Germinal center (tissue), 1 donor: ENCODE data around the gene KCNAB2.

Experiments used
- DNase-seq: peaks from one replicate; pipeline ENCODE4 v3.0.0; 2012; ENCODE audit warnings: mixed read lengths, low spot score

KCNAB2 gene

GRCh38 chr1:6082430-6082971 is 36.8 kb downstream of the KCNAB2 start:
- DNase-seq = no peak

DNA sequence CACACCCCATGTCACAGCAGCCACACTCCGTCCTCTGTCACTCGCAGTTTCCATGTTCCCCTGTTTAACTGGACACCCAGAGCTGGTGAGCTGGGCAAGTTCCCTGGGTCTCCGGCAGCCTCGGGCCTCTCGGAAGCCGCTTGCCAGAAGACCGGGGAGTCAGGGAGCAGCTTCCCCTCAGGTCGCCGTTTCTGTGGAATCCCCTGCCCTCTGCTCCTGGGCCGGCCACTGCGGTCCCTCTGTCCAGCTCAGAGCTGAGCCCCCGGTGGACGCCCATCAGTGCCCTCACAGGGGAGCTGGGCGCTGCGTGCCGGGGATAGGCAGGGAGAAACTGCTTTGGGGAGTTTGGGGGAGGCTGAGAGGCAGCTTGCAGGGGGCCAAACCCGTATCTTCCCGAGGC is 37.7 kb downstream of the KCNAB2 start:
- no peak for DNase-seq

GRCh38 chr1:6083801-6084446 is 38.2 kb downstream of the KCNAB2 start:
- no peak for DNase-seq

- no peak for DNase-seq
These were observed 39.2 kb downstream of the KCNAB2 start for GRCh38 chr1:6084781-6085495.

DNA sequence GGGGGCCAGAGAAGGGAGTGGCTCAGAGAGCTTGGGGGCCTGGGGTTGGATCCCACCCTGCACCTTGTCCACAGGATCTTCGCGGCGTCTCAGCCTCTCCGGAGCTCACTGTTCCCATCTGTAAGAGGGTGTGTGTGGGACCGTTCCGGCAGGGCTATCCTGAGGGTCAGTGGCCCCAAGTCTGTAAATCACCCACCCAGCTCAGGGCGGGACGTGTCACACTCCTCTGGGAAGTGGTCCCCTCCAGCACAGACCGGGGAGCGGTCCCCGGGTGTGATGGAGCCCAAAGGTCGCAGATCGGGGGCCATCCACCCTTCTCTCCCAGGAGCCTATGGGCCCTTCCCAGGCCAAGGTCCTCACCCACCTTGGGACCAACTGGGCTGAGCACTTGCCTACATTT is 40.0 kb downstream of the KCNAB2 start:
- no peak for DNase-seq

DNA sequence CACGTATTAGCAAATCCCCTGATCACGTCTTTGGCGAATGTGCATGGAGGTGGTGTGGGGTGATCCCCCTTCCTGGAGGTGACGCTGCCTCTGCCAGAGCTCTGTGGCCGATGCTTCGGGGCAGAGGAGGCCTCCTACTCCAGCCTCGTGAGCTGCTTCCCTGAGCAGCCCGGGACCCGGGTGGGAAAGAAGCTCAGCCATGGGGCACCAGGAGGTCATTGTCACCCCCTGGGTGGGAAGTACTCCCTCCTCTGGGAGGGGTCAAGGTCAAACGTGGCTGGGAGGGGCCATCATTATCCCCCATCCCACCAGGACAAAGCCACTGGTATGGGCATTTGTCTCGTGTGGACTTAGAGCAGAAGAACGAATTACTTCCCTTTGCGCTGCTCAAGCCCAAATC is 40.7 kb downstream of the KCNAB2 start:
- DNase-seq = no peak

GRCh38 chr1:6086762-6087376 is 41.2 kb downstream of the KCNAB2 start:
- no peak for DNase-seq

DNA sequence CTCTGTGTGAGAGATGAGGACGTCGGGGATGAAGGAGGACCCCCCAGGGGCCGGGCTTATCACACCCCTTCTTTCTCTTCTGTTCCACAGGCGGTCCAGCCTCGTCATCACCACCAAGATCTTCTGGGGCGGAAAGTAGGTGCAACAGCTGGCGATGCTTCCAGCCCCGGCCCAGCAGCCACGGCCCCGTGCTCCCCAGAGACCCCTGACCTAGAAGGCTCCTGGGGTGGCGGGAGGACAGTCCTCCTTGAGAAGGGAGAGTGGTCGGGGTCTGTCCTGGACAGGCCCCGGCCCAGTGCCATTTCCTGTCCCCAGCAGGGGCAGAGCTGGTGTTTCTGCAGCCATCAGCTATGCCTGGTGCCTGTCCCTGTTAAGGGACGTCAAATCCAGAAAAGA is 41.7 kb downstream of the KCNAB2 start:
- DNase-seq = no peak

- no peak for DNase-seq
These were observed 42.3 kb downstream of the KCNAB2 start for GRCh38 chr1:6087958-6088357.

DNA sequence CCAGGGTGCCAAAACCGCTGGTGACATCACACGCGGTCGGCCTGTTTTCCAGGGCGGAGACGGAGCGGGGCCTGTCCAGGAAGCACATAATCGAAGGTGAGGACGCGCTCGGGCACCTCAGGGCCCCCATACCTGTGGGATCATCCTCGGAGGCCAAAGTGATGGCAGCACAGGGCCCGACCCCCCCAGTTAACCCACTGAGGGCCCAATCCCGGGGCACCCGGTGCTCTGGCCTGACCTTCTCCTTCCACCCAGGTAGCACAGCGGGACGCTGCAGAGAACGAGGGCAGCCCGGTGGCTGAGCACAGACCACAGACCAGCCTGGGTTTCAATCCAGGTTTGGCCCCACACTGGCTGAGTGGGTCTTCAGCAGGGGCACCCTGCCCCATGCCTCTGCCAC is 43.3 kb downstream of the KCNAB2 start:
- no peak for DNase-seq

DNA sequence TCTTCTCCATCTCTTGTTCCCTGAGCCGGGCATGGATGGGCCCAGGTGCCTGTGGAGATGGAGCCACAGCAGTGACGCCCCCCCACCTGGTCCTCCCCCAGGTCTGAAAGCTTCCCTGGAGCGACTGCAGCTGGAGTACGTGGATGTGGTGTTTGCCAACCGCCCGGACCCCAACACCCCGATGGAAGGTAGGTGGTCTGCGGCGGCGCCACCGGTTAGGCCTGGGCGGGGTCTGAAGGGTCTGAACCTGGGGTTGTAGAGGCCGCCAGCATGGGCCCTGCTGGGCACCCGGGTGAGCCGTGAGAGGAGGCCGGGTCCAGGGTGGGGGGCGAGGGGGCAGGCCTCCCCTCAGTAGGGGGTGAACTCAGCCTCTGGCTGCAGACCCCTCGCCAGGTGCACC is 44.6 kb downstream of the KCNAB2 start:
- no peak for DNase-seq

DNA sequence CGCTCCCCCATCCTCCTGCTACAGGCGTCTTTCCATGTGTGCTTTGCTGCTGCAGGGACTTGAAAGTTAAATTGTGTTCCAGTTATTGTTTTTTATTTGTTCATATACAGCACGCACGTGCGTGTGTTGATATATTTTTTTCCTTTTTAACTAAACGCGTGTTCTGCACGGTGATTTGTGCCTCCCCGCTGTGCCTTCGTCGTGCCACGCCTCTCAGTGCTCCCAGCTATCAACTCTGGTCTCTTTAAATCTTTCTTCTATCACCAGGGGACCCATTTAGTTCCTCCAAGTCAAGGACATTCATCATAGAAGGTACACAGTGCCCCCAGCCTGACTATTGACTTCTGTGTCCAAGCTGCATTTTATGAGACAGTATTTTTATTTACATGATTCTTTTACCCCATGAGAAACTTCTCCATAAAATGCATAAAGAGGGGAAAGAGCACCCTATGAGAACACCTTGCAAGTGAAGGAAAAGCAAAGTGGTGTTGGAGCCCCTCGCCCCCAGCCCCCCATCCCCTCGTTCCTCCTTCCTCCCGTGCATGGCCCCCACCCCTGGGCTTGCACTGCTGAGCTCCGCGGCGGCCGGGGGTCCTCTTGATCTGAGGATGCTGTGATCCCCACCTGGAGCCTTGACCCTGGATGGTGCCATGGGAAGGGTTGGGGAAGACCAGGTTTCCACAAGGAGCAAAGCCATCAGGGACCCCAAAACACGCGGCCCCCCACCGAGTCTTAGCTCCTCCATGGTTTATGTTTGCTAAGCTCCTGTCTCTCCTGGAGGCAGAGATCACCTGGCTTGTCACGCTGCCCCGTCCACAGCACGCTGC is 45.5 kb downstream of the KCNAB2 start:
- no peak for DNase-seq

DNA sequence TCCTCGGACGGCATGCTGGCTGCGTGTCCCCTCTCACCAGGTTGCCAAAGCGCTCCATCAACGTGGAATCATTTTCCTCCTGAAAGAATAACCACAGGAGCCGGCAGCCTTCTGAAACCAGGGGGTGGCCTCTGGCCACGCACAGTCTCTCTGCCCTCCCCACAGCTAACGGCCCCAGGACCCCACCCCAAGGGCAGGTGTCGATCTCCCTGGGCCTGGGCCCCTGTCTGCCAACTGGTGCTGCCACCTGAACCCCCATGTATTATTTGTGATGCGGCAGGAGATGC is 46.1 kb downstream of the KCNAB2 start:
- DNase-seq = no peak

DNA sequence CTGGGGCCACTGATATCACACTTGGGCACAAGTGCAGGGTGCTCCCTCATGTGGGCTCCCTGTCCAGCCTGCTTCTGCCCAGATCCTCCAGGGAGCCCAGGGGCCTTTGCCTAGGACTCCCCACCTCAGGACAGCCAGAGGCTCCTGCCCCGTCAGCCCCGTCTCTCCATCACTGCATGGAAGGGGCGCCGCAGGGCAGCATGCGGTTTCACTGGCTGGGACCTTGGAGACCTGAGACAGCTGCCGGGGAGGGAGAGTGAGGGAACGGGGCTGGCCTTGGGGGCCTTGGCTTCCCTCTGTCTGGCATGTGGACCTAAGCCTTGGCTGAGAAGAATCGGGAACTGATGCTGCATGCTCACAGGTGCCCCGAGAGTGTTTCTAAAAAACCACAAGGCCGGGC is 46.5 kb downstream of the KCNAB2 start:
- DNase-seq = no peak

GRCh38 chr1:6093071-6093470 is 47.4 kb downstream of the KCNAB2 start:
- DNase-seq = no peak

- DNase-seq = no peak
These were observed 47.9 kb downstream of the KCNAB2 start for GRCh38 chr1:6093611-6094010.

DNA sequence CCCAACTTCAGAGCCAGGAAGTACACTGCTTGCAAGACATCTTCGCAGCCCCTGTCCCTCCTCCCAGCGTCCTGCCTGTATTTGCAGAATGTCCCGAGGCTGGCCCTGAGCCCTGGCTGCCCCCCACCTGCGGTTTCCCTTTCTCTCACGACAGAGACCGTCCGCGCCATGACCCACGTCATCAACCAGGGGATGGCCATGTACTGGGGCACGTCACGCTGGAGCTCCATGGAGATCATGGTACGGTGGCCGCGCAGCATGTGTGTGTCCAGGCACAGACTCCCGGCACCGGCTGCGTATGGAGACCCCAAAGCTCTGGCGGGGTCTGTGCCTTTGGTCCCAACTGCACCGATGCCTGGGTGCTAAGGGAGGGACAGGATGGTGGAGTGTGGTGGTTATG is 48.6 kb downstream of the KCNAB2 start:
- DNase-seq = no peak

- DNase-seq = no peak
These were observed 49.3 kb downstream of the KCNAB2 start for GRCh38 chr1:6094801-6095505.

- no peak for DNase-seq
These were observed 50.0 kb downstream of the KCNAB2 start for GRCh38 chr1:6095511-6096242.

GRCh38 chr1:6096243-6097116 is 50.8 kb downstream of the KCNAB2 start:
- no peak for DNase-seq
